ENCODE measurements around the gene FRAT1. TPM values are rescaled to one million over a fixed set of nuclear protein-coding genes. Genes with fewer than 3 reads are reported as not detected.

FRAT1 gene
- polyA plus RNA-seq, 1 of the 3 experiments (the other 2 are of a cell fraction) = 1.8 TPM

- no peak for DNase-seq
- TF ChIP-seq YY1 (IDR thresholded peaks at IDR 0.05; ENCODE audit: low read depth) = no peak
- no peak for TF ChIP-seq IRF3 (IDR thresholded peaks at IDR 0.05; ENCODE audit: low read depth, low read length)
- Histone ChIP-seq H3K9ac (no peak overlapping the region), H3K27me3 (ENCODE audit: insufficient read depth) (no peaks in the 10 kb centered on the region), H3K9me2 (no peaks in the 10 kb centered on the region), H2AFZ (ENCODE audit: low read depth) (no peak overlapping the region), H3K9me3 (no peaks in the 10 kb centered on the region), H3K79me2 (ENCODE audit: insufficient read depth) (no peaks in the 10 kb centered on the region; the same call in 1 of the 2 replicates), H3K4me2 (no peak overlapping the region), H3K36me3 (replicated peaks in 1 of 2; ENCODE audit: control insufficient read depth in 1 of 2, insufficient read depth in 2 of 2, low read length in 1 of 2) (no peaks in the 10 kb centered on the region), H3K4me1 (ENCODE audit: control insufficient read depth in 1 of 2, insufficient read depth in 2 of 2, low read depth in 1 of 2, low read length in 1 of 2) (peaks cover 0 to 21% of the 10 kb centered on the region in 2 experiments; a peak in 1 of 4 replicates), H3K27ac (ENCODE audit: low read depth in 2 of 2, low read length in 1 of 2) (no peak overlapping the region), H3K4me3 (ENCODE audit: low read depth in 2 of 2, low read length in 1 of 2) (no peak overlapping the region), H3F3A (replicated peaks; ENCODE audit: insufficient read depth) (peaks cover 19% of the 10 kb centered on the region), H4K20me1 (ENCODE audit: insufficient read depth) (peaks cover 5% of the 10 kb centered on the region; the same call in 1 of the 2 replicates)
- CTCF ChIA-PET = no interaction called here
- 87% methylated on average over 5 of the region's 5 CpGs for WGBS (ENCODE audit: low lambda C conversion rate)
- POLR2A ChIA-PET = no interaction called here
Measured at GRCh38 chr10:97336446-97336845, 17.4 kb downstream of the FRAT1 start.

GRCh38 chr10:97336942-97337831, 18.1 kb downstream of the FRAT1 start:
- ChIA-PET POLR2A (interaction anchor here (0.8 kb wide), 1 partner anchor 45 kb away, joined by 4 read pairs; the partner anchor contains the start of gene ARHGAP19), CTCF (no interaction called here)
- no peaks in the 10 kb centered on the region for H3K79me2 ChIP-seq (ENCODE audit: insufficient read depth)
- no peaks in the 10 kb centered on the region for H3K27me3 ChIP-seq (ENCODE audit: insufficient read depth)
- no peak for DNase-seq
- 51% methylated on average over 11 of the region's 11 CpGs for WGBS (ENCODE audit: low lambda C conversion rate)
- H3K9me2 ChIP-seq = no peaks in the 10 kb centered on the region
- no peak overlapping the region for H3K9ac ChIP-seq
- H3K9me3 ChIP-seq = no peaks in the 10 kb centered on the region
- H3F3A ChIP-seq (replicated peaks; ENCODE audit: insufficient read depth) = peaks cover 19% of the 10 kb centered on the region
- no peaks in the 10 kb centered on the region for H4K20me1 ChIP-seq (ENCODE audit: insufficient read depth)
- H3K4me2 ChIP-seq = no peak overlapping the region
- H3K4me3 ChIP-seq (ENCODE audit: low read depth in 2 of 2, low read length in 1 of 2) = no peak overlapping the region
- H3K36me3 ChIP-seq (replicated peaks in 1 of 2; ENCODE audit: control insufficient read depth in 1 of 2, insufficient read depth in 2 of 2, low read length in 1 of 2) = no peaks in the 10 kb centered on the region
- TF ChIP-seq NFIC (IDR thresholded peaks at IDR 0.05; ENCODE audit: borderline replicate concordance) = no peak
- no peak for TF ChIP-seq FOXJ3 (CRISPR knock-in tag; IDR thresholded peaks at IDR 0.05)
- no peak for TF ChIP-seq PBX3 (IDR thresholded peaks at IDR 0.05)
- no peak for TF ChIP-seq USF2 (IDR thresholded peaks at IDR 0.05; ENCODE audit: borderline replicate concordance, low read depth, low read length)
- no peak for TF ChIP-seq RFX5 (IDR thresholded peaks at IDR 0.05; ENCODE audit: low read length)
- TF ChIP-seq ELF1 (IDR thresholded peaks at IDR 0.05) = no peak
- TF ChIP-seq REST (IDR thresholded peaks at IDR 0.05; ENCODE audit: low read depth, low read length) = no peak
- TF ChIP-seq NRF1 (IDR thresholded peaks at IDR 0.05; ENCODE audit: low read depth, low read length) = no peak
- no peak overlapping the region for H2AFZ ChIP-seq (ENCODE audit: low read depth)
- peaks cover 0 to 17% of the 10 kb centered on the region in 2 experiments; a peak in 1 of 4 replicates for H3K4me1 ChIP-seq (ENCODE audit: control insufficient read depth in 1 of 2, insufficient read depth in 2 of 2, low read depth in 1 of 2, low read length in 1 of 2)
- no peak overlapping the region for H3K27ac ChIP-seq (ENCODE audit: low read depth in 2 of 2, low read length in 1 of 2)

Measured in SK-N-SH (cell line).